GM21526 (cell line): ENCODE measurements around the gene RPL28.
A peak's percentile ranks its signal among the peaks of the same experiment; 100 is the strongest.
"Not testable (repeated sequence)": the region's sequence is repeated elsewhere in the genome, so short reads cannot be mapped to it uniquely, and the experiment has no call there.

ENCODE experiments used
- ATAC-seq: cut with Tn5 transposase; IDR thresholded peaks from one replicate; pipeline ENCODE4 v1.9.1; 2021; ENCODE audit warnings: moderate library complexity; ENCODE audit not compliant: unreplicated experiment, low FRiP score

The RPL28 gene

DNA sequence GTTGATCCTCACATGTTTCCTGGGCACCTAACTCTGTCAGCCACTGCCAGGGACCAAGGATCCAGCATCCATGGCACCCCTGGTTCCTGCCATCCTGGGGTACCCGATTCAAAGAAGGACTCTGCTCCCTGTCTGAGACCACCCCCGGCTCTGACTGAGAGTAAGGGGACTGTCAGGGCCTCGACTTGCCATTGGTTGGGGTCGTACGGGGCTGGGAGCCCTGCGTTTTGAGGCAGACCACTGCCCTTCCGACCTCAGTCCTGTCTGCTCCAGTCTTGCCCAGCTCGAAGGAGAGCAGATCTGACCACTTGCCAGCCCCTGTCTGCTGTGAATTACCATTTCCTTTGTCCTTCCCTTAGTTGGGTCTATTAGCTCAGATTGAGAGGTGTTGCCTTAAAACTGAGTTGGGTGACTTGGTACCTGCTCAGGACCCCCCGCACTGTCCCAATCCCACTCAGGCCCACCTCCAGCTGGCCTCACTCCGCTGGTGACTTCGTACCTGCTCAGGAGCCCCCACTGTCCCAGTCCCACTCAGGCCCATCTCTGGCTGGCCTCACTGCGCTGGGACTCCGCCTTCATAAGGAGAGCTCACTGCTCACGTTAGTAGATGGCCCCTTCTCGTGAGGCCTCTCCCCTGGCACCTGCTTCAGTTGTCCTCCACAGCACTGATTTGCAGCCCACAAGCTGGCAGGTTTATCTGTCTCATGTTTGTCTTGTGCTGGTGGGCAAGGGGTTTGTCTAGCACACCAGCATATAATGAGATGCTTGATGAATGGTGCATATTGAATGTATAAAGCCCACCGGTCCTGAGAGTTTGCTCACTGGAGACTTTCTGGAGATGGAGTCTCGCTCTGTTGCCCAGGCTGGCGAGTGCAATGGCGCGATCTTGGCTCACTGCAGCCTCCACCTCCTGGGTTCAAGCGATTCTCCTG lies 3.9 kb downstream of the RPL28 start:
- no peak for ATAC-seq

GRCh38 chr19:55390461-55390880 lies 4.7 kb downstream of the RPL28 start:
- no peak for ATAC-seq

- no peak for ATAC-seq
Observed at GRCh38 chr19:55391191-55391670, 5.5 kb downstream of the RPL28 start.

DNA sequence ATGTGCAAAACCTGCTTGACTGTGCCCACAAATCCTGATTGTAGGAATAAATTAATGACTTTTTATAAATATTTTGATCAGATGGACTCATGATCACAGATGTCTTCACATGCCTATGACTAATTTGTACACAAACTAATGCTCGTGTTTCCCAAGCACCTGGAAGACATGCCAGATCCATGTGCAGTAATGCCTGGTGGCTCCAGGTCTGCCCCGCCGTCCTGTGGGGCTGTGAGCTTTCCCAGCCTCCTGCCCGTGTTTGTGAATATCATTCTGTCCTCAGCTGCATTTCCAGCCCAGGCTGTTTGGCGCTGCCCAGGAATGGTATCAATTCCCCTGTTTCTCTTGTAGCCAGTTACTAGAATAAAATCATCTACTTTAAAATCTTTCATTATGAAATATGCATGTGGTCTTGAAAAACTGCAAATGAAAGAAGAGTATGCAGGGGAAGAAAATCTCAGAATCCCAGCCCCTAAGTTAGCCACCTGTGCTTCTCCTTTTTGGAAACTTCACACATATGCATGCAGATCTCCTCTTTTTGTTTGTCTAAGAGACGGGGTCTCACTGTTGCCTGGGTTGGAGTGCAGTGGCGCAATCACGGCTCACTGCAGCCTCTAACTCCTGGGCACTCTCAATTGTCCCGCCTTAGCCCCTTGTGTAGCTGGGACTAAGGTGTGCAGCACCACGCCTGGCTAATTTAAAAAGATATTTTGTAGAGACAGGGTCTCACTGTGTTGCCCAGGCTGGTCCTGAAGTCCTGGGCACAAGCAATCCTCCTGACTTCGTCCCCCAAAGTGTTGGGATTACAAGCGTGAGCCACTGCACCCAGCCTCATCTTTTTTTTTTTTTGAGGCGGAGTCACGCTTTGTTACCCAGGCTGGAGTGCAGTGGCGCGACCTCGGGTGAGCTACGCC lies 6.2 kb downstream of the RPL28 start:
- ATAC-seq = no peak

- ATAC-seq = no peak
Observed at GRCh38 chr19:55392820-55393761, 7.4 kb downstream of the RPL28 start.

DNA sequence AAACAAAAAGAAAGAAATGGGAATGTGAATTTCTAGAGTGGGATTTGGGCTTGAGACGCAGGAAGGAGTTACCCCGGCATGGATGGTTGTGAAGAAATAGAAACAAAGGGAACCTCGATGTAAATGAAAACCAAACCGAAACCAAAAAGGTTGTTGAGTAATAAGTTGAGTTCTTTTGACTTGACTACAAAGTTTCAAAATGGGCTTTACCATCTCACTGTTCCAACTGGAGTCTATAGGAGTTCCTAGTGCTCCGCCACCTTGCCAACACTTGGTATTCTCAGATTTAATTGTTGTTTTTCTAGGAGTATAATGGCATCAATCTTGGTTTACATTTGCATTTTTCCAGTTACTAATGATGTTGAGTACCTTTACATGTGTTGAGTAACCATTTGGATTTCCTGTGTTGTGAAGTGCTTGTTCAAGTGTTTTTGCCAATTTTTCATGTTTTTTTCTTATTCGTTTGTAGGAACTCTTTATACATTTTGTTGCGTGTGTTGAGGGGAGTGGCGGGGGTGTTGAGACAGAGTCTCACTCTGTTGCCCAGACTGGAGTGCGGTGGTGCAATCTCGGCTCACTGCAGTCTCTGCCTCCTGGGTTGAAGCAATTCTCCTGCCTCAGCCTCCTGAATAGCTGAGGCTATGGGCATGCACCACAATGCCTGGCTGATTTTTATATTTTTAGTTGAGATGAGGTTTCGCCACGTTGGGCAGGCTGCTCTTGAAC lies 12.6 kb downstream of the RPL28 start:
- ATAC-seq = no peak

DNA sequence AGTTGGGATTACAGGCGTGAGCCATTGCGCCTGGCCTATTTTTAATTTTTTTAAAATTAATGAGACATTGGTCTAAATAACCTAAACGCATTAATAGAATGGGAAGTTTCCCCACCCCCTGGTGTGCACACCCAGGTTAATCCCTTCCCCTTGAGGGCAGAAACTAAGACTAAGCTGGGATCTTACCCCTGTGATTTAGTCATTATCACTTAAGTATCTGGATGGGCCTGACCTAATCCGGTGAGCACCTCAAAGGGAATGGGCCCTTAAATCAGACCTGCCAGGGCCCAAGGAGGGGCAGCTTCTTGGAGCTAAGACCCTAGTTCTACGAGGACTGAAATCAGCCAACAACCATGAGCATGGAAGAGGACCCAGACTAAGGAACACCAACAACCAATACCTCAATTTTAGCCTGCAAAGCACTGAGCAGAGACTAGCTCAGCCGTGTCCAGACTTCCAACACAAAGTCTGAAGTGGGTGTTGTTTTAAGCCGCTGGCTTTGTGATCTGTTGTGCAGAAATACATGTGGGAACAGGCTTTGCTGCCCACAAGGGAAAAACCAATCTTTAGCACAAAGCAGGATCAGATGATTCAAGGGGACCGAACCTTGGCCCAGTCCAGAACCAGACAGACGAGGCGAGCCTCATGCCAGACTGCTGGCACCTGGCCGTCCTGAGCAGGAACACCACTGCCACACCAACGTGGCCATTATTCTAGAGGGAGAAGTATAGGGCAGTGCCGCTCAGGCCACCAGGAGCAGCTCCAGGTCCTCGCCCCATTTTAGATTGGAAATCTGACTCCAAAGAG lies 14.8 kb downstream of the RPL28 start:
- ATAC-seq = no peak

DNA sequence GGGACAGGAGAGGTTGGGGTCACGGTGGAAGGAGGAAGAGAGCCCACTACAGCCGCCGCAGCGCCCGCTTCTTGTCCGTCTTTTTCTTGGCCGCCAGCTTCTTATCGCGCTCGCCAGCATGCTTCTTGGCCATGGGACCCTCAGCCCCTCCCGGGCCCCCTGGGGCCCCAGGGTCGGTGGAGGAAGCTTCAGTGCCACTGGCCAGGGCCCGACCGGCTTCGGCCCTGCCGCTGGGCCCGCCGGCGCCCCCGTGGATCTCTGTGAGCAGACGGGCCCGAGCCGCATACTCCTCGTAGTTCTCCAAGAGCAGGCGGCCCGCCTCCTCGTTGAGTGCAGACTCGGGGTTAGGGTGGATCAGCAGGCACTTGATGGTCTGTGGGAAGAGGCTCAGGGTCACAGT lies 15.7 kb downstream of the RPL28 start:
- ATAC-seq = not testable (repeated sequence)

- ATAC-seq = no peak
Observed at GRCh38 chr19:55402509-55402908, 16.8 kb downstream of the RPL28 start.

DNA sequence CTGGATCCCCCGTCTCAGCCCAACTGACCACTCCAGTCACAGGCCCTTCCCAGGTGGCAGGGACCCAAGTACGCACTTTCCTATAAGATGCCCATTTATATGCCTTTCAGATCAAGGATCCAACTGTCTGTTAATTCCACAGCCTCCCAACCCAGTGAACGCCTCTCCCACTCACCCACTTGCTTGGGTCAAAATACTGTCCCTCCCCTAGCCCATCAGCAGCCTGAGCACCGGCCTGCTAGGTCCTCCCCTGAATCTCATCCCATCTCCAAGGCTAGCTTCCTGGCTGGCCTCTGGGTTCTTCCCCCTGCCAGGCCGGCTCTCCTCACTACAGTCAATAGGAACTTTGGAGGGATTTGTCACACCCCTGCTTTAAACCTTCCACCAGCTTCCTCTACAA lies 19.9 kb downstream of the RPL28 start:
- no peak for ATAC-seq

DNA sequence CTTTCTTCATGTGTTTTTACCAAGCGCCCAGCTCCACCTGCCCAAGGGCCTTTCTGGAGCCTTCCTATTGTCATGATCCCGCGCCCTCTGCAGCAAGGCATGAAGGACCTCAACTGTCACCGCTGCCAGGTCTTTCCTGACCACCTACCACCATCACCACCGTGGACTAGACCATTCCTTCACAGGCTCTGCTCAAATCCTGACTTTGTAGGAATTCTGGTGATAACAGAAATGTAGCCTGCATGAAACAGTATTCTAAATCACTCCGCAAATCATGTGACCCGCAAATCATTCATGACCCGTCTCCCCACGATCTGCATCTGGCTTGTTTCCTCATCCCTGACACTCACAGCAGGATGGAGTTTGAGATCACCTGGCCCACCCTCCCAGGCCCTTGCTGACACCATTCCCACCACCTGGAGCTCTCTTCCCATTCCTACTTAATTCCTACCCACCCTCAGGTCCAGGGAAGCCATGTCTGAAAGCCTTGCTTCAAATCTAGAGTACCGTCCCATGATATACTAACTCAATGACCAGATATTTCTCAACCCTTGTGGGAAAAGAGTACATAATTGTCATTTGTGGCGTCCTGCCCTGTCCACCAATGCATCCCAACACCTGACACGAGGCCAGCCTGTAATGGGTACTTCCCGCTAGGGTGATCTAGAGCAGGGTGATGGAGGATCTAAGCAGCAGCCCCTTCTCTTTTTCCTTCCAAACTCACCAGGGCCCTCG lies 20.5 kb downstream of the RPL28 start:
- no peak for ATAC-seq

DNA sequence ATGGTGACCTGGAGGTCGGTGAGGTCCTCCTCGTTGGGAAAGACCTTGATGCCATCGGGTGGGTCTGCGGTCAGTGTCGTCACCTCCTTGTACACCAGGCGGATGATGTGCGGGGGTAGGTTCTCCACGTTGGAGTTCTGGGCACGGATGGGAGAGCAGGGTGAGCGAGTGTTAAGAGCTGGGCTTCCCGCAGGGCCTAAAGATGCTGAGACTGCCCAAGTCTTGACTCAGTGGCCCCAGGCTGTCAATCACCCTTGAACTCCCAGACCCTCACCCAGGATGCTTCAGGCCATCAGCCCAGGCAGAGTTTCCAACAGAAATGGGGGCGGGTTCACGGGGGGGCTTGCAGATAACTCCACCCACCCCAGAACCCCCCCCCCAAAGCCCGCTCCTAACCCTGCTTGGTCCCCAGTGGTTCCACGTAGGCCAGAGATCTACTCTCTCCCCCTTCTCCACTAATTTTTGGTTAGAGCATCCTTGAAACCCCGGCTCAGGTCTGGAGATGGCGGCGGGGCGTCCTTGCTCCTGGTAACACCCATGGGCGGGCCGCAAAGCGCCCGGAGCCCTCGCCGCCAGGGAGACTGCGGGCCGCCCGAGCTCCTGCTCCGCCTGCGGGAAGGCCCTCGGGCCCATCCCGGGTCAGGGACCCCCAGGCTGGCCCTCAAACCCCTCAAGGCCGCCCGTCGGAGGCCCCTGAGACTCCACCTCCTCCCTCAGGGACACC lies 21.3 kb downstream of the RPL28 start:
- no peak for ATAC-seq

DNA sequence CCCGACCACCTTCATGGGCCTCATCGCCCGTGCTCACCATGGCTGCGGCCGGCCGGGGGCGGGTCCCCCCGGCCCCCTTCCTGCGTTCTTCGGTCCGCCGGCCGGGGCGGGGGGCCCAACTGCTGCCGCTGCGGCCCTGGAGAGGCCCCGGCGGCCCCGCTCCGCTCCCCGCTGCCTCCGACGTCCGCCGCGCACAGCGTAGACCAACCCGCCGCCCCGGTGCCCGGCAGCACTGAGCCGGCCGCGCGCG lies 21.7 kb downstream of the RPL28 start, which contains the start of gene UBE2S:
Gene UBE2S, minus strand, starts transcription at position 239 of the 250 bp plus-strand sequence. Its CDS starts 199 bp downstream, at position 40.
- not testable (repeated sequence) for ATAC-seq

DNA sequence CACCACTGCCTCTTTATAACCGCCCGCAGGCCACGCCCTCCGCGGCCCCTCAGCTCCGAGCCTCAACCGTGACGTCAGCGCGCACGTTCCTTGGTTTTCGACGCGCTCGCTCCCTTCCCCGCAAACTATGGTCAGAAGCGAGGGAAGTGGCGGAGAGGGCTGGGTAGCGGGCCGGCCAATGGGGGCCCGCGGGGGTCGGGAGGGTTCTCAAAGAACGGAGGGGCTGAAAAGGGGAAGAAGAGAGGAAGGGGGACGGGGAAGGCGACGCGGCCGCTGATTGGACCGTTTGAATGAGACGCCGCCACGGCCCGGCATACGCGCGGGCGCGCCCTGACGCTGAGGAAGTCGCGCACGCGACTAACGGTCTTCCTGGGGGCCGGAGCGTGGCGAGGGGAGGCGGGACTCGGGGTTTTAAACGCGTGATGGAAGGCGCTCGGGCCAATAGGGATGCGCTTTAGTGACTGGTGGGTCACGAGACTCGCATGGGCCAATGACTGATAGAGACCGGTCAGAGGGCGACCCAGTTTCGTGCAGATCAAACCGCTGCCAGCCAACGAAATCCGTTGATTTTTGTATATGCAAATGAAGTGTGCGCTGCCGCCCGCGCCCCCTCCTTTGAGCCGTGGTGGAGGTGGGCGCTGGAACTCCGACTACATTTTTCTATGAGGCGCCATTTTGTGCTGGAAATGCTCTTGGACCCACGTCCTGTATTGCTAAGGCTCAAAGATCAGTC lies 22.2 kb downstream of the RPL28 start:
- ATAC-seq = peak; percentile 72

DNA sequence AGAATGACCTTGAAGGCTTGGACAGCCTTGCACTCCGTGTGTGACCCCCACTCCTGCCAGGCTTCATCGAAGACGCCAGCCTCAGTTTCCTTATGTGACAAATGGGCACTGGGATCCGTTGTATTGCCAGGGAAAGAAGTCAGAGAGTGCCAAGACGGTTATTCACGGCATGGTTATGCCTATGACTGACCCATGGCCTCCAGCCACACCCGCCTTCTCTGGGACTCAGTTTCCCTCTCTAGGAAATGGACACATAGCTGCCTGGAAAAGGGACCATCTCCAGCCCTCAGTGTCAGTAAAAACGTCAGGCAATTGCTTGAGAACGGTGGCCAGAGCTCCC lies 22.8 kb downstream of the RPL28 start:
- ATAC-seq = no peak

DNA sequence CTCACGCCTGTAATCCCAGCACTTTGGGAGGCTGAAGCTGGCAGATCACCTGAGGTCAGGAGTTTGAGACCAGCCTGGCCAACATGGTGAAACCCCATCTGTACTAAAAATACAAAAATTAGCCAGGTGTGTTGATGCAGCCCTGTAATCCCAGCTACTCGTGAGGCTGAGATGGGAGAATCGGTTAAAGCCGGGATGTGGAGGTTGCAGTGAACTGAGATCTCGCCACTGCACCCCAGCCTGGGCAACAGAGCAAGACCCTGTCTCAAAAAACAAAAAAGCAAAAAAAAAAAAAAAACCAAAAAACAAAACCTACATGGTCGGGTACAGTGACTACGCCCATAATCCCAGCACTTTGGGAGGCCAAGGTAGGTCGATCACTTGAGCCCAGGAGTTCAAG lies 23.4 kb downstream of the RPL28 start:
- not testable (repeated sequence) for ATAC-seq

- no peak for ATAC-seq
Observed at GRCh38 chr19:55410168-55410567, 24.4 kb downstream of the RPL28 start.
